Measurements from ENCODE around the gene FBXL4.

DNA sequence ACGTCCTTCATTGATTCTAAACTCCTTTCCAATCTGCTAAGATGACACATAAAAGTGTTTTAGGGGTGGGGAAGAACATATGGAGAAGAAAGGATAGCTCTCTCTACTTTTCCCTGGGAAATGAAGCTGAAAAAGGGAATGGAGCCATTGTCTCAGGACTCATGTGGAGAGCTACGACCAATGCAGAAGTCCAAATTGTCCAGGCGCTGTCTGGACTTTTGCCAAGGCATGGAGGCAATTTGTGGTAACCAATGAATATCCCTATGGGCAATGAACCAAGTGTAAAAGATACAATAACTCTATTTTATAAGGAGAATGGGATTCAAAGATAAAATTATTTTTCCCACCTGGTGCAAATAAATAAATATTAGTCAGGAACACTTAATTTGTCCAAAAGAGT lies 16.1 kb downstream of the FBXL4 start:
- no peak for TF ChIP-seq TAF1 (IDR thresholded peaks at IDR 0.05; ENCODE audit: borderline replicate concordance, insufficient read depth, low read length)
- TF ChIP-seq, protein P1, sequence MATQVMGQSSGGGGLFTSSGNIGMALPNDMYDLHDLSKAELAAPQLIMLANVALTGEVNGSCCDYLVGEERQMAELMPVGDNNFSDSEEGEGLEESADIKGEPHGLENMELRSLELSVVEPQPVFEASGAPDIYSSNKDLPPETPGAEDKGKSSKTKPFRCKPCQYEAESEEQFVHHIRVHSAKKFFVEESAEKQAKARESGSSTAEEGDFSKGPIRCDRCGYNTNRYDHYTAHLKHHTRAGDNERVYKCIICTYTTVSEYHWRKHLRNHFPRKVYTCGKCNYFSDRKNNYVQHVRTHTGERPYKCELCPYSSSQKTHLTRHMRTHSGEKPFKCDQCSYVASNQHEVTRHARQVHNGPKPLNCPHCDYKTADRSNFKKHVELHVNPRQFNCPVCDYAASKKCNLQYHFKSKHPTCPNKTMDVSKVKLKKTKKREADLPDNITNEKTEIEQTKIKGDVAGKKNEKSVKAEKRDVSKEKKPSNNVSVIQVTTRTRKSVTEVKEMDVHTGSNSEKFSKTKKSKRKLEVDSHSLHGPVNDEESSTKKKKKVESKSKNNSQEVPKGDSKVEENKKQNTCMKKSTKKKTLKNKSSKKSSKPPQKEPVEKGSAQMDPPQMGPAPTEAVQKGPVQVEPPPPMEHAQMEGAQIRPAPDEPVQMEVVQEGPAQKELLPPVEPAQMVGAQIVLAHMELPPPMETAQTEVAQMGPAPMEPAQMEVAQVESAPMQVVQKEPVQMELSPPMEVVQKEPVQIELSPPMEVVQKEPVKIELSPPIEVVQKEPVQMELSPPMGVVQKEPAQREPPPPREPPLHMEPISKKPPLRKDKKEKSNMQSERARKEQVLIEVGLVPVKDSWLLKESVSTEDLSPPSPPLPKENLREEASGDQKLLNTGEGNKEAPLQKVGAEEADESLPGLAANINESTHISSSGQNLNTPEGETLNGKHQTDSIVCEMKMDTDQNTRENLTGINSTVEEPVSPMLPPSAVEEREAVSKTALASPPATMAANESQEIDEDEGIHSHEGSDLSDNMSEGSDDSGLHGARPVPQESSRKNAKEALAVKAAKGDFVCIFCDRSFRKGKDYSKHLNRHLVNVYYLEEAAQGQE (IDR thresholded peaks at IDR 0.05; ENCODE audit: insufficient read depth in 1 of 2, low read depth in 2 of 2, low read length in 2 of 2): no peak

All from PFSK-1 (cell line).